ENCODE data around the gene VEPH1. TPM values are rescaled to one million over a fixed set of nuclear protein-coding genes. Genes with fewer than 3 reads are reported as not detected.
A peak's percentile ranks its signal among the peaks of the same experiment; 100 is the strongest.

VEPH1 gene
- total and polyA plus RNA-seq, 9 of the 15 experiments (the other 6 are each of a cell fraction or from before 2014, with no cell fraction given) = 4.5 to 15.6 (median 5.8) TPM

DNA sequence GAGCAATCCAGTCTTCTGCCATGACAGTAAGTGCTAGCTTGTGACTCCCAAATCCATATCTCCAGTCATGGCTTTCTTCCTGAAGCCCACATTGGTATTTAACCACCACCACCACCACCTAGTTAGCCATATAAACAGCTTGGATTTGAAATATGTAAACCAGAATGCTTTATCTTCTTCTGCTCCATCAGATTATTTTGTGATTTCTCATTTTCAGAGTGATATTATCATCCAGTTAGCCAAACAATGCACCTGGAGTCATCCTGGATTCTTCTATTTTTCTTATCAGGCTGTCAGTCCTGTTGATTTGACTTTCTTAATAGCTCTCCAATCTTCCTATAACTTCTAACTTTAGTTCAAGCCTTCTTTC, 190.9 kb downstream of the VEPH1 start (continued):
- TF ChIP-seq SIN3A (IDR thresholded peaks at IDR 0.05; ENCODE audit: borderline replicate concordance in 2 of 2, control insufficient read depth in 1 of 2, low read depth in 2 of 2, low read length in 2 of 2) (no peak), ZNF197 (CRISPR knock-in tag; IDR thresholded peaks at IDR 0.05; ENCODE audit: low read depth) (no peak), HOXB6 (CRISPR knock-in tag; IDR thresholded peaks at IDR 0.05; ENCODE audit: borderline replicate concordance) (no peak), NBN (IDR thresholded peaks at IDR 0.05; ENCODE audit: low read depth) (no peak), ARID2 (IDR thresholded peaks at IDR 0.05) (no peak), NCOA2 (IDR thresholded peaks at IDR 0.05; ENCODE audit: partially characterized antibody in 2 of 2) (no peak), NR2C2 (CRISPR knock-in tag; IDR thresholded peaks at IDR 0.05) (no peak), NR2C2 (tag; IDR thresholded peaks at IDR 0.05) (no peak), NFATC3 (IDR thresholded peaks at IDR 0.05) (no peak)

DNA sequence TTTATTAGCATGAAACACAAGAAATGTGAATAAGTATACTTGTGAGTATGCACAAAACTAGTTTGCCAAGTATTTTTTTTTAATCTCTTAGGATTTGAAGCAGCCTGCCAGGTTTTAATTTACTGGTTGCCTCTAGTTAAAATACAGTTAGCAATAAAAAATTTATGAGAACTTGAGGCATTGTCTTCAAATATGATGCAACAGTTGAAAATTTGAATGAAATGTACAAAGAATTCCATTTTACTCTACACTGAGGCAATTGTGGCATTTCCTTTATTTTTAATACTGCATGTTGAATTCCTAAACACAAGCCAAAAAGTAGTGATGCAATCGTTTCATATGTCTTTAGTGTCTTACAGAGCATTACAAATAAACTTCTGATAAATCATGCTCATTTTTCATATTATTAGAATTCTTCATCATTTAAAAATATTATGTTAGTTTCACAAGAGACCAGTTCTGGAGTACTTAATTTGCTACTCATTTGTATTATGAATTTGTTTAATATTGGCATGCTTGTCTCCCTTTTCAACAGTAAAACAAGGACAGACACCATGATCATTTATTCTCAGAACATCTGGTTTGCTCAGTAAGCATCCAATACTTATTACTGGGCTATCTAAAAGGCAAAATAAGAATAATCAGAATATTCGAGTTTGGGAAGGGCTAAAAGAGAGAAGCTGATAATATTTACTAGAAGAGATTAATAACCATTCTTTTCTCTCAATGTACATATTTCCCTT, 191.4 kb downstream of the VEPH1 start:
- BruUV-seq (replicated peaks) = no TSS peak
- Histone ChIP-seq H3K4me2 (ENCODE audit: insufficient read depth, low read length) (no peak overlapping the region), H2AFZ (ENCODE audit: low read depth, low read length) (no peak overlapping the region), H3K4me1 (replicated peaks in 1 of 2; ENCODE audit: control insufficient read depth in 2 of 2, insufficient read depth in 2 of 2, low read length in 2 of 2) (no peaks in the 10 kb centered on the region; a peak in 1 of 5 replicates), H3K79me2 (ENCODE audit: control insufficient read depth, insufficient read depth, low read length) (no peaks in the 10 kb centered on the region), H3K9me3 (replicated peaks; ENCODE audit: control insufficient read depth, insufficient read depth, low read depth, low read length) (no peaks in the 10 kb centered on the region), H4K20me1 (replicated peaks; ENCODE audit: control insufficient read depth, insufficient read depth, low read length) (no peaks in the 10 kb centered on the region), H3K36me3 (ENCODE audit: control insufficient read depth, insufficient read depth, low read length) (no peaks in the 10 kb centered on the region), H3K9ac (ENCODE audit: insufficient read depth in 1 of 2, low read depth in 2 of 2, low read length in 2 of 2) (no peak overlapping the region), H3K27me3 (ENCODE audit: control insufficient read depth in 2 of 2, insufficient read depth in 2 of 2, low read length in 2 of 2) (no peaks in the 10 kb centered on the region), H3K9me1 (ENCODE audit: control insufficient read depth, insufficient read depth, low read length) (no peaks in the 10 kb centered on the region), H3K4me3 (no peak overlapping the region), H3K27ac (ENCODE audit: extremely low read depth, low read depth, low read length) (no peak overlapping the region)
- DNase-seq (ENCODE audit: extremely low read depth in 1 of 4, low spot score in 3 of 4) (no peak), ATAC-seq (no peak), FAIRE-seq (no peak)
- intact Hi-C loops (cut with micrococcal nuclease) = no loop called here
- ChIA-PET POLR2A (interaction anchor here (0.7 kb wide), 1 partner anchor 16 kb away, joined by 4 read pairs; no protein-coding TSS in a partner anchor), CTCF (ENCODE audit: low intra/inter-chr PET ratio) (no interaction called here)
- TF ChIP-seq L3MBTL2 (IDR thresholded peaks at IDR 0.05) = no peak
- TF ChIP-seq CEBPG (CRISPR knock-in tag; IDR thresholded peaks at IDR 0.05) = no peak
- TF ChIP-seq CEBPG (tag; conservative IDR thresholded peaks at IDR 0.05 in 1 of 2, IDR thresholded peaks at IDR 0.05 in 1 of 2) = peak; percentile 75 to 90
- TF ChIP-seq CEBPB (tag; IDR thresholded peaks at IDR 0.05) = peak; percentile 73; the same call in 1 of the 2 replicates
- peak in 1 of 2 experiments; percentile 16; a peak in 2 of 4 replicates for TF ChIP-seq TRIM24 (IDR thresholded peaks at IDR 0.05)
- TF ChIP-seq, protein P1, sequence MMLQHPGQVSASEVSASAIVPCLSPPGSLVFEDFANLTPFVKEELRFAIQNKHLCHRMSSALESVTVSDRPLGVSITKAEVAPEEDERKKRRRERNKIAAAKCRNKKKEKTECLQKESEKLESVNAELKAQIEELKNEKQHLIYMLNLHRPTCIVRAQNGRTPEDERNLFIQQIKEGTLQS (IDR thresholded peaks at IDR 0.05) = peak; percentile 63
- TF ChIP-seq, protein P1 (CRISPR knock-in tag; conservative IDR thresholded peaks at IDR 0.05) = no peak
- 3% methylated on average over 2 of the region's 2 CpGs for WGBS (ENCODE audit: insufficient coverage, low coverage, missing lambda C conversion rate)
- in situ Hi-C loops (cut with MboI) = no loop called here
